HUES48 (cell line): Measurements from ENCODE around the gene FREM3.

Source experiments
- H3K27ac ChIP-seq: one replicate; pipeline ENCODE4 v1.7.0; 2013; ENCODE audit warnings: low read depth, low read length, inconsistent platforms
- H3K27me3 ChIP-seq: 2 replicates; pipeline ENCODE4 v1.6.1; 2013; ENCODE audit warnings: mild to moderate bottlenecking, low read length; ENCODE audit not compliant: control insufficient read depth, insufficient read depth
- H3K36me3 ChIP-seq: 2 replicates; pipeline ENCODE4 v1.6.1; 2013; ENCODE audit warnings: low read length; ENCODE audit not compliant: control insufficient read depth, insufficient read depth
- H3K4me1 ChIP-seq: 2 replicates; pipeline ENCODE4 v1.6.1; 2013; ENCODE audit warnings: mild to moderate bottlenecking, low read length; ENCODE audit not compliant: control insufficient read depth, insufficient read depth
- H3K4me3 ChIP-seq: 2 replicates; pipeline ENCODE4 v1.5.1; 2013; ENCODE audit warnings: mild to moderate bottlenecking, low read depth, low read length
- H3K9ac ChIP-seq: 2 replicates; pipeline ENCODE4 v1.6.1; 2013; ENCODE audit warnings: mild to moderate bottlenecking, low read depth, low read length, moderate library complexity
- H3K9me3 ChIP-seq: 2 replicates; pipeline ENCODE4 v1.6.1; 2013; ENCODE audit warnings: low read length; ENCODE audit not compliant: control insufficient read depth, insufficient read depth

Gene FREM3

GRCh38 chr4:143585548-143585947, 114.9 kb downstream of the FREM3 start:
- Histone ChIP-seq H3K4me3 (no peak overlapping the region), H3K27ac (no peak overlapping the region), H3K36me3 (no peaks in the 10 kb centered on the region), H3K9ac (no peak overlapping the region), H3K27me3 (no peaks in the 10 kb centered on the region), H3K9me3 (no peaks in the 10 kb centered on the region), H3K4me1 (no peaks in the 10 kb centered on the region)

GRCh38 chr4:143581331-143581946, 119.0 kb downstream of the FREM3 start:
- Histone ChIP-seq H3K27ac (no peak overlapping the region), H3K4me3 (no peak overlapping the region), H3K4me1 (no peaks in the 10 kb centered on the region), H3K27me3 (no peaks in the 10 kb centered on the region), H3K9ac (no peak overlapping the region), H3K36me3 (no peaks in the 10 kb centered on the region), H3K9me3 (no peaks in the 10 kb centered on the region)

- Histone ChIP-seq H3K27ac (no peak overlapping the region), H3K27me3 (no peaks in the 10 kb centered on the region), H3K9ac (no peak overlapping the region), H3K9me3 (no peaks in the 10 kb centered on the region), H3K36me3 (no peaks in the 10 kb centered on the region), H3K4me1 (no peaks in the 10 kb centered on the region), H3K4me3 (no peak overlapping the region)
Observed at GRCh38 chr4:143575331-143575730, 125.1 kb downstream of the FREM3 start.

- peaks cover 7% of the 10 kb centered on the region for H3K27me3 ChIP-seq
- no peak overlapping the region for H3K27ac ChIP-seq
- H3K4me1 ChIP-seq: 0 out of 2 replicates have a peak, but pooled peaks cover 3% of the 10 kb centered on the region
Observed at GRCh38 chr4:143564472-143564871, 136.0 kb downstream of the FREM3 start.

GRCh38 chr4:143559757-143560147, 140.7 kb downstream of the FREM3 start:
- H3K27ac ChIP-seq: no peak overlapping the region
- H3K27me3 ChIP-seq: peaks cover 7% of the 10 kb centered on the region
- H3K9ac ChIP-seq: peak overlapping the region; percentile 79
- no peaks in the 10 kb centered on the region for H3K9me3 ChIP-seq
- peak overlapping the region; percentile 74 for H3K4me3 ChIP-seq
- peaks cover 7% of the 10 kb centered on the region for H3K36me3 ChIP-seq
- H3K4me1 ChIP-seq: 0 out of 2 replicates have a peak, but pooled peaks cover 3% of the 10 kb centered on the region

More at GRCh38 chr4:143564472-143564871, 136.0 kb downstream of the FREM3 start:
- no peaks in the 10 kb centered on the region for H3K36me3 ChIP-seq
- no peaks in the 10 kb centered on the region for H3K9me3 ChIP-seq
- no peak overlapping the region for H3K9ac ChIP-seq
- H3K4me3 ChIP-seq: no peak overlapping the region

- H3K9ac ChIP-seq: peak overlapping the region; percentile 79
- 0 out of 2 replicates have a peak, but pooled peaks cover 3% of the 10 kb centered on the region for H3K4me1 ChIP-seq
- peaks cover 12% of the 10 kb centered on the region for H3K36me3 ChIP-seq
- no peak overlapping the region for H3K27ac ChIP-seq
- H3K4me3 ChIP-seq: peak overlapping the region; percentile 74
- H3K27me3 ChIP-seq: peaks cover 7% of the 10 kb centered on the region
- no peaks in the 10 kb centered on the region for H3K9me3 ChIP-seq
Observed at GRCh38 chr4:143558823-143559756, 141.4 kb downstream of the FREM3 start.

GRCh38 chr4:143558286-143558685, 142.2 kb downstream of the FREM3 start:
- Histone ChIP-seq H3K27ac (no peak overlapping the region), H3K9me3 (no peaks in the 10 kb centered on the region), H3K36me3 (peaks cover 20% of the 10 kb centered on the region), H3K9ac (no peak overlapping the region), H3K4me1 (0 out of 2 replicates have a peak, but pooled peaks cover 3% of the 10 kb centered on the region), H3K4me3 (no peak overlapping the region), H3K27me3 (peaks cover 7% of the 10 kb centered on the region)

GRCh38 chr4:143555676-143556075, 144.8 kb downstream of the FREM3 start:
- H3K27me3 ChIP-seq: peaks cover 7% of the 10 kb centered on the region
- H3K4me3 ChIP-seq: no peak overlapping the region
- no peaks in the 10 kb centered on the region for H3K9me3 ChIP-seq
- H3K27ac ChIP-seq: no peak overlapping the region
- peaks cover 46% of the 10 kb centered on the region for H3K36me3 ChIP-seq
- no peak overlapping the region for H3K9ac ChIP-seq
- H3K4me1 ChIP-seq: 0 out of 2 replicates have a peak, but pooled peaks cover 3% of the 10 kb centered on the region

- Histone ChIP-seq H3K27me3 (peaks cover 5% of the 10 kb centered on the region), H3K36me3 (peaks cover 54% of the 10 kb centered on the region), H3K9me3 (no peaks in the 10 kb centered on the region), H3K4me1 (0 out of 2 replicates have a peak, but pooled peaks cover 3% of the 10 kb centered on the region), H3K27ac (no peak overlapping the region), H3K4me3 (no peak overlapping the region), H3K9ac (no peak overlapping the region)
Observed at GRCh38 chr4:143554728-143555597, 145.5 kb downstream of the FREM3 start.

GRCh38 chr4:143549928-143550327, 150.5 kb downstream of the FREM3 start:
- Histone ChIP-seq H3K9ac (no peak overlapping the region), H3K27me3 (no peaks in the 10 kb centered on the region), H3K27ac (no peak overlapping the region), H3K9me3 (no peaks in the 10 kb centered on the region), H3K4me3 (no peak overlapping the region), H3K36me3 (peaks cover 99% of the 10 kb centered on the region), H3K4me1 (no peaks in the 10 kb centered on the region; the same call in 1 of the 2 replicates)
